IMR-90 (cell line): ENCODE results near the gene IL31RA.

ENCODE experiments used
- CHD1 ChIP-seq: IDR thresholded peaks from 2 replicates; pipeline ENCODE4 v1.6.1; 2012; ENCODE audit warnings: low read depth, low read length, improper control_type of control experiment
- FOS ChIP-seq: fragments of 150-350 bp; IDR thresholded peaks from 2 replicates; pipeline ENCODE4 v1.6.1; 2016; ENCODE audit warnings: low read depth, low read length
- MAFK ChIP-seq: IDR thresholded peaks from 2 replicates; pipeline ENCODE4 v1.6.1; 2012; ENCODE audit warnings: low read depth, low read length, improper control_type of control experiment
- MAZ ChIP-seq: IDR thresholded peaks from 2 replicates; pipeline ENCODE4 v1.6.1; 2012; ENCODE audit warnings: low read depth, mild to moderate bottlenecking, low read length, improper control_type of control experiment, moderate library complexity, borderline replicate concordance
- MXI1 ChIP-seq: IDR thresholded peaks from 2 replicates; pipeline ENCODE4 v1.6.1; 2012; ENCODE audit warnings: low read depth, mild to moderate bottlenecking, low read length, moderate library complexity, borderline replicate concordance
- NFE2L2 ChIP-seq: fragments of 150-350 bp; IDR thresholded peaks from 2 replicates; pipeline ENCODE4 v1.6.1; 2016; ENCODE audit warnings: low read depth, mild to moderate bottlenecking, low read length
- POLR2A ChIP-seq: IDR thresholded peaks from 2 replicates; pipeline ENCODE4 v1.6.1; 2012; ENCODE audit warnings: mild to moderate bottlenecking, low read depth, low read length
- RCOR1 ChIP-seq: IDR thresholded peaks from 2 replicates; pipeline ENCODE4 v1.6.1; 2012; ENCODE audit warnings: mild to moderate bottlenecking, low read length, improper control_type of control experiment; ENCODE audit not compliant: insufficient replicate concordance
- RFX5 ChIP-seq: IDR thresholded peaks from 2 replicates; pipeline ENCODE4 v1.8.0; 2012; ENCODE audit warnings: low read depth, mild to moderate bottlenecking, low read length, moderate library complexity
- SMC3 ChIP-seq: fragments of 150-350 bp; IDR thresholded peaks from 2 replicates; pipeline ENCODE4 v1.6.1; 2016; ENCODE audit warnings: low read depth, mild to moderate bottlenecking, antibody characterized with exemption, low read length, moderate library complexity
- TF ChIP-seq, protein P1 (sequence below): conservative IDR thresholded peaks from 2 replicates; pipeline ENCODE4 v1.5.1; 2012; ENCODE audit warnings: mild to moderate bottlenecking, low read depth, low read length, improper control_type of control experiment
- TF ChIP-seq, protein P2 (sequence below): fragments of 150-350 bp; IDR thresholded peaks from 2 replicates; pipeline ENCODE4 v1.6.1; 2017; ENCODE audit warnings: mild to moderate bottlenecking, antibody characterized with exemption, low read length, low read depth

DNA sequence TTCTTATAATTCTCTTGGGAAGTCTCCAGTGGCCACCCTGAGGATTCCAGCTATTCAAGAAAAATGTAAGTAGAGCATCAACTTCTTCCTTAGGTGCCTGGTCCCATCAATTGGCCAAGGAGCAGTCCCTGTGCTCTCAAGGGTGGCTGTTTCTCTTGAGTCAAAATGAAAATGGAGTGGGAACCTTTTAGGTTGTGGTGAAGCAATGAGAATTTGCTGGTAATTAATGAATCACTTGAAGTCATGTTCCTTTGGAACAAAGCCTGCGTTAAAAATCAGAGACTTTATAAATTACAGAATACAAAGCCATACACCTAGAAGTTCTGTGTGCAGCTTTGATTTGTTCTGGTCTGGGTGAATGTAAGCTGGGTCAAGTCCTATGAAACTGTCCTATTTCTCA is 48.9 kb downstream of the IL31RA start:
- no peak for TF ChIP-seq NFE2L2
- TF ChIP-seq POLR2A: no peak
- no peak for TF ChIP-seq RFX5
- TF ChIP-seq, protein P1, sequence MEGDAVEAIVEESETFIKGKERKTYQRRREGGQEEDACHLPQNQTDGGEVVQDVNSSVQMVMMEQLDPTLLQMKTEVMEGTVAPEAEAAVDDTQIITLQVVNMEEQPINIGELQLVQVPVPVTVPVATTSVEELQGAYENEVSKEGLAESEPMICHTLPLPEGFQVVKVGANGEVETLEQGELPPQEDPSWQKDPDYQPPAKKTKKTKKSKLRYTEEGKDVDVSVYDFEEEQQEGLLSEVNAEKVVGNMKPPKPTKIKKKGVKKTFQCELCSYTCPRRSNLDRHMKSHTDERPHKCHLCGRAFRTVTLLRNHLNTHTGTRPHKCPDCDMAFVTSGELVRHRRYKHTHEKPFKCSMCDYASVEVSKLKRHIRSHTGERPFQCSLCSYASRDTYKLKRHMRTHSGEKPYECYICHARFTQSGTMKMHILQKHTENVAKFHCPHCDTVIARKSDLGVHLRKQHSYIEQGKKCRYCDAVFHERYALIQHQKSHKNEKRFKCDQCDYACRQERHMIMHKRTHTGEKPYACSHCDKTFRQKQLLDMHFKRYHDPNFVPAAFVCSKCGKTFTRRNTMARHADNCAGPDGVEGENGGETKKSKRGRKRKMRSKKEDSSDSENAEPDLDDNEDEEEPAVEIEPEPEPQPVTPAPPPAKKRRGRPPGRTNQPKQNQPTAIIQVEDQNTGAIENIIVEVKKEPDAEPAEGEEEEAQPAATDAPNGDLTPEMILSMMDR: no peak
- TF ChIP-seq, protein P2, sequence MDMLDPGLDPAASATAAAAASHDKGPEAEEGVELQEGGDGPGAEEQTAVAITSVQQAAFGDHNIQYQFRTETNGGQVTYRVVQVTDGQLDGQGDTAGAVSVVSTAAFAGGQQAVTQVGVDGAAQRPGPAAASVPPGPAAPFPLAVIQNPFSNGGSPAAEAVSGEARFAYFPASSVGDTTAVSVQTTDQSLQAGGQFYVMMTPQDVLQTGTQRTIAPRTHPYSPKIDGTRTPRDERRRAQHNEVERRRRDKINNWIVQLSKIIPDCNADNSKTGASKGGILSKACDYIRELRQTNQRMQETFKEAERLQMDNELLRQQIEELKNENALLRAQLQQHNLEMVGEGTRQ: no peak
- no peak for TF ChIP-seq RCOR1
- TF ChIP-seq MAFK: no peak
- TF ChIP-seq SMC3: no peak
- TF ChIP-seq MAZ: no peak
- TF ChIP-seq MXI1: no peak
- TF ChIP-seq CHD1: no peak
- no peak for TF ChIP-seq FOS
